OCI-LY7 (cell line): ENCODE measurements around the gene LACTB. TPM values are rescaled to one million over a fixed set of nuclear protein-coding genes. Genes with fewer than 3 reads are reported as not detected.
"Not testable (repeated sequence)": the region's sequence is repeated elsewhere in the genome, so short reads cannot be mapped to it uniquely, and the experiment has no call there.

ENCODE experiments used
- BruUV-seq: library from RNA; stranded (reverse); fragments of 400-500 nt; replicated peaks from 2 replicates; lab custom pipeline; 2021; lab: Mats Ljungman, UMichigan
- CTCF ChIA-PET: fragments of 300-600 bp; sonication (Branson Sonifier 250); formaldehyde crosslinking; loops from one replicate; lab custom pipeline; 2022; ENCODE audit warnings: antibody characterized with exemption; ENCODE audit not compliant: unreplicated experiment; lab: Charles Lee
- POLR2A ChIA-PET: fragments of 300-600 bp; sonication (Branson Sonifier 250); formaldehyde crosslinking; loops from one replicate; lab custom pipeline; 2022; ENCODE audit warnings: antibody characterized with exemption; lab: Charles Lee
- DNase-seq: peaks from one replicate; pipeline ENCODE4 v3.0.0-alpha.2; 2015; ENCODE audit warnings: low spot score
- H2AFZ ChIP-seq: fragments of 200-600 bp; sonication (generic), shearing (Covaris generic); 2 replicates; pipeline ENCODE4 v1.6.1; 2014; ENCODE audit warnings: mild to moderate bottlenecking, antibody characterized with exemption, low read length, moderate library complexity
- H3K27ac ChIP-seq: fragments of 200-600 bp; sonication (generic); 2 replicates; pipeline ENCODE4 v1.5.1; 2014; ENCODE audit warnings: mixed run types, low read depth, mild to moderate bottlenecking, moderate library complexity, low read length, inconsistent platforms; ENCODE audit not compliant: poor library complexity, severe bottlenecking
- H3K36me3 ChIP-seq: fragments of 200-600 bp; sonication (generic); 2 replicates; pipeline ENCODE4 v1.6.1; 2014; ENCODE audit warnings: mild to moderate bottlenecking, antibody characterized with exemption, low read length, moderate library complexity, mixed read lengths; ENCODE audit not compliant: insufficient read depth
- H3K4me1 ChIP-seq: fragments of 200-600 bp; sonication (generic); 2 replicates; pipeline ENCODE4 v1.5.1; 2014; ENCODE audit warnings: mild to moderate bottlenecking, low read length; ENCODE audit not compliant: insufficient read depth, poor library complexity, severe bottlenecking
- H3K4me2 ChIP-seq: fragments of 200-600 bp; sonication (generic); 2 replicates; pipeline ENCODE4 v1.6.1; 2014; ENCODE audit warnings: mild to moderate bottlenecking, low read length
- H3K4me3 ChIP-seq: fragments of 200-600 bp; sonication (generic); 2 replicates; pipeline ENCODE4 v1.5.1; 2014; ENCODE audit warnings: mild to moderate bottlenecking, low read depth, low read length; ENCODE audit not compliant: poor library complexity, severe bottlenecking
- H3K79me2 ChIP-seq: fragments of 200-600 bp; sonication (generic); 2 replicates; pipeline ENCODE4 v1.6.1; 2016; ENCODE audit warnings: low read depth, mild to moderate bottlenecking, low read length, moderate library complexity, mixed read lengths; ENCODE audit not compliant: insufficient read depth
- H3K9me2 ChIP-seq: fragments of 200-600 bp; sonication (generic); 2 replicates; pipeline ENCODE4 v1.6.1; 2016; ENCODE audit warnings: mild to moderate bottlenecking, low read length, mixed read lengths; ENCODE audit not compliant: insufficient read depth
- H3K9me3 ChIP-seq: fragments of 200-600 bp; sonication (generic); 2 replicates; pipeline ENCODE4 v1.6.1; 2014; ENCODE audit warnings: mild to moderate bottlenecking, mixed run types, low read length, mixed read lengths
- H4K20me1 ChIP-seq: fragments of 200-600 bp; sonication (generic); 2 replicates; pipeline ENCODE4 v1.6.1; 2014; ENCODE audit warnings: mild to moderate bottlenecking, antibody characterized with exemption, low read length, moderate library complexity, mixed read lengths; ENCODE audit not compliant: insufficient read depth
- EZH2phosphoT487 ChIP-seq: fragments of 200-600 bp; sonication (generic); IDR thresholded peaks from 2 replicates; pipeline ENCODE4 v1.6.1; 2018; ENCODE audit warnings: low read depth, borderline replicate concordance, mild to moderate bottlenecking, mixed run types, antibody characterized with exemption, low read length, moderate library complexity, mixed read lengths
- intact Hi-C: fragments of 100-400 bp; cut with micrococcal nuclease; formaldehyde crosslinking; loops from one replicate; pipeline ENCODE4 v1.10.0; 2022; ENCODE audit not compliant: unreplicated experiment
- total RNA-seq, 2 experiments: library from RNA; depleted of rRNA in 1 of 2; stranded (reverse); fragments of >200 nt in 1 of 2; shearing (Covaris generic) in 1 of 2; gene quantifications; 2 replicates each; pipeline ENCODE4 v1.2.3, GENCODE V29; 2014 to 2022
- TF ChIP-seq, protein P1 (sequence below): fragments of 200-600 bp; sonication (generic); conservative IDR thresholded peaks from 2 replicates; pipeline ENCODE4 v1.5.1; 2014; ENCODE audit warnings: mild to moderate bottlenecking, antibody characterized with exemption, low read length, moderate library complexity, mixed read lengths

The LACTB gene
- total RNA-seq, 2 experiments from 2014 or later, result 3.2 to 7.2 TPM

GRCh38 chr15:63099581-63099980 is 22.1 kb upstream of the LACTB start:
- not testable (repeated sequence) for BruUV-seq, H3K9me2 ChIP-seq

GRCh38 chr15:63103416-63103815 is 18.2 kb upstream of the LACTB start:
- Histone ChIP-seq H2AFZ (no peak overlapping the region), H3K9me2 (no peaks in the 10 kb centered on the region), H4K20me1 (no peaks in the 10 kb centered on the region), H3K4me1 (no peaks in the 10 kb centered on the region), H3K79me2 (no peaks in the 10 kb centered on the region), H3K9me3 (no peaks in the 10 kb centered on the region), H3K27ac (no peak overlapping the region), H3K36me3 (no peaks in the 10 kb centered on the region), H3K4me2 (no peak overlapping the region), H3K4me3 (no peak overlapping the region)
- intact Hi-C loops, result no loop called here
- DNase-seq, result no peak
- ChIA-PET POLR2A (no interaction called here), CTCF (no interaction called here)
- no peak for TF ChIP-seq EZH2phosphoT487
- TF ChIP-seq, protein P1, sequence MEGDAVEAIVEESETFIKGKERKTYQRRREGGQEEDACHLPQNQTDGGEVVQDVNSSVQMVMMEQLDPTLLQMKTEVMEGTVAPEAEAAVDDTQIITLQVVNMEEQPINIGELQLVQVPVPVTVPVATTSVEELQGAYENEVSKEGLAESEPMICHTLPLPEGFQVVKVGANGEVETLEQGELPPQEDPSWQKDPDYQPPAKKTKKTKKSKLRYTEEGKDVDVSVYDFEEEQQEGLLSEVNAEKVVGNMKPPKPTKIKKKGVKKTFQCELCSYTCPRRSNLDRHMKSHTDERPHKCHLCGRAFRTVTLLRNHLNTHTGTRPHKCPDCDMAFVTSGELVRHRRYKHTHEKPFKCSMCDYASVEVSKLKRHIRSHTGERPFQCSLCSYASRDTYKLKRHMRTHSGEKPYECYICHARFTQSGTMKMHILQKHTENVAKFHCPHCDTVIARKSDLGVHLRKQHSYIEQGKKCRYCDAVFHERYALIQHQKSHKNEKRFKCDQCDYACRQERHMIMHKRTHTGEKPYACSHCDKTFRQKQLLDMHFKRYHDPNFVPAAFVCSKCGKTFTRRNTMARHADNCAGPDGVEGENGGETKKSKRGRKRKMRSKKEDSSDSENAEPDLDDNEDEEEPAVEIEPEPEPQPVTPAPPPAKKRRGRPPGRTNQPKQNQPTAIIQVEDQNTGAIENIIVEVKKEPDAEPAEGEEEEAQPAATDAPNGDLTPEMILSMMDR, result no peak
- BruUV-seq, result no TSS peak

More at GRCh38 chr15:63099581-63099980, 22.1 kb upstream of the LACTB start:
- H3K4me1 ChIP-seq, CTCF ChIA-PET, intact Hi-C loops, H3K4me3 ChIP-seq, H3K4me2 ChIP-seq, H4K20me1 ChIP-seq, POLR2A ChIA-PET, DNase-seq, H3K79me2 ChIP-seq, H3K9me3 ChIP-seq, H2AFZ ChIP-seq, H3K27ac ChIP-seq, H3K36me3 ChIP-seq: not testable (repeated sequence)

DNA sequence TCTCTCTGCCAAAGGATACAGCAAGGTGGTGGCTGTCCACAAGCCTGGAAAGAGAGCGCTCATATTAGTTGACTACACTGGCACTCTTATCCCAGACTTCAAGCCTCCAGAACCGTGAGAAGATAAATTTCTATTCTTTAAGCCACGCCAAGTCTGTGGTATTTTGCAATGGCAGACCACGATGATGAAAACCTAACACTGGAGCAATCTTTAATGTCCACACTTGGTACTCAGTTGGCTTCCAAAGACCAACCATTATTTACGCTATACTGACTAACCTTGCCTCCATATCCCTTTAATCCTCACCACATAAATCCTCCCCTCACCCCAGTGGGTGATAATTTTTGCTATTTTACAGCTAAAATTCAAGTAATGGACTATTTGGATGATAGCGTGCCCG is 16.9 kb upstream of the LACTB start:
- Histone ChIP-seq H3K9me2 (no peaks in the 10 kb centered on the region), H3K79me2 (no peaks in the 10 kb centered on the region), H3K4me2 (no peak overlapping the region), H3K4me3 (no peak overlapping the region), H3K9me3 (no peaks in the 10 kb centered on the region), H4K20me1 (no peaks in the 10 kb centered on the region), H2AFZ (no peak overlapping the region), H3K36me3 (no peaks in the 10 kb centered on the region), H3K4me1 (no peaks in the 10 kb centered on the region), H3K27ac (no peak overlapping the region)
- no peak for DNase-seq
- ChIA-PET POLR2A (no interaction called here), CTCF (no interaction called here)
- intact Hi-C loops, result no loop called here
- BruUV-seq, result no TSS peak
- TF ChIP-seq, protein P1, result no peak
- TF ChIP-seq EZH2phosphoT487, result no peak

DNA sequence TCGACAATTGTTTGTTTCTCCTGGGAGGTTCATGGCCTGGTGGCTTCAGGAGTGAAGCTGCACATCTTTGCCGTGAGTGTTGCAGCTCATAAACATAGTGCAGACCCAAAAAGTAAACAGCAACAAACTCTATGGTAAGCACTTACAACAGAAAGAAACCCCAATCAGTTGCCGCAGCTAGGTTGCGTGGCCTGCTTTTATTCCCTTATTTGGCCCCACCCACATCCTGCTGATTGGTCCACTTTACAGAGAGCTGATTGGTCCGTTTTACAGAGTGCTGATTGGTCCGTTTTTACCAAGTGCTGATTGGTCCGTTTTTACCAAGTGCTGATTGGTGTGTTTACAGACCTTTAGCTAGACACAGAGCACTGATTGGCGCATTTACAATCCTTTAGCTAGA is 16.3 kb upstream of the LACTB start:
- DNase-seq, CTCF ChIA-PET, intact Hi-C loops, H2AFZ ChIP-seq, H3K4me3 ChIP-seq, H3K36me3 ChIP-seq, H3K9me3 ChIP-seq, H3K4me1 ChIP-seq, H3K27ac ChIP-seq, H4K20me1 ChIP-seq, H3K4me2 ChIP-seq, H3K9me2 ChIP-seq, H3K79me2 ChIP-seq, BruUV-seq: not testable (repeated sequence)
- POLR2A ChIA-PET, result interaction anchor here (0.6 kb wide), 1 partner anchor 48 kb away, joined by 3 read pairs; no protein-coding TSS in a partner anchor
